GM13977 (cell line): ENCODE measurements around the gene COASY.
"Not testable (repeated sequence)": the region's sequence is repeated elsewhere in the genome, so short reads cannot be mapped to it uniquely, and the experiment has no call there.

Experiments
- DNase-seq: peaks from one replicate; pipeline ENCODE4 v3.0.0; 2012; ENCODE audit warnings: low spot score
- CTCF ChIP-seq: IDR thresholded peaks from 2 replicates; pipeline ENCODE4 v1.5.1; 2012; ENCODE audit warnings: mild to moderate bottlenecking, control low read depth; ENCODE audit not compliant: insufficient read depth; ENCODE audit errors: extremely low read depth, missing control alignments
- in situ Hi-C: fragments of 300-500 bp; cut with MboI; formaldehyde crosslinking; loops from one replicate; pipeline ENCODE4 v1.12.0; 2022; ENCODE audit warnings: low sequenced_read_pairs, low pct_unique_long_range_greater_than_20kb, mixed read lengths, inconsistent platforms; ENCODE audit not compliant: unreplicated experiment

Gene COASY

GRCh38 chr17:42553161-42553818 is 8.7 kb upstream of the COASY start:
- no peak for DNase-seq
- no peak for TF ChIP-seq CTCF
- in situ Hi-C loops = loop anchor here (25.0 kb wide), 1 partner anchor 384 kb away; no protein-coding TSS in a partner anchor

GRCh38 chr17:42553866-42554249 is 8.1 kb upstream of the COASY start:
- in situ Hi-C loops = loop anchor here (25.0 kb wide), 1 partner anchor 383 kb away; no protein-coding TSS in a partner anchor
- no peak for TF ChIP-seq CTCF
- DNase-seq = no peak

GRCh38 chr17:42554250-42555121 is 7.5 kb upstream of the COASY start:
- in situ Hi-C loops = loop anchor here (25.0 kb wide), 1 partner anchor 383 kb away; no protein-coding TSS in a partner anchor
- DNase-seq = peak; percentile 94
- TF ChIP-seq CTCF = no peak

GRCh38 chr17:42555122-42555622 is 6.8 kb upstream of the COASY start:
- TF ChIP-seq CTCF = no peak
- no peak for DNase-seq
- in situ Hi-C loops = loop anchor here (25.0 kb wide), 1 partner anchor 382 kb away; no protein-coding TSS in a partner anchor

GRCh38 chr17:42555961-42556617 is 5.9 kb upstream of the COASY start:
- peak; percentile 13 for TF ChIP-seq CTCF
- in situ Hi-C loops = loop anchor here (25.0 kb wide), 1 partner anchor 381 kb away; no protein-coding TSS in a partner anchor
- DNase-seq = not testable (repeated sequence)

GRCh38 chr17:42559075-42559474 is 2.9 kb upstream of the COASY start:
- TF ChIP-seq CTCF = no peak
- in situ Hi-C loops = loop anchor here (25.0 kb wide), 1 partner anchor 378 kb away; no protein-coding TSS in a partner anchor
- DNase-seq = no peak
